ENCODE measurements around the gene ABCC12. TPM values are rescaled to one million over a fixed set of nuclear protein-coding genes. Genes with fewer than 3 reads are reported as not detected.
A peak's percentile ranks its signal among the peaks of the same experiment; 100 is the strongest.

The ABCC12 gene
- total RNA-seq, 2 donors from 2014 or later: not detected

- Mint-ChIP-seq H3K27ac (no peak overlapping the region), H3K9me3 (no peaks in the 10 kb centered on the region), H3K4me1 (ENCODE audit: low read depth in 2 of 2) (peaks cover 0 to 3% of the 10 kb centered on the region in 2 donors), H3K27me3 (peaks cover 7 to 21% of the 10 kb centered on the region in 2 donors), H3K4me3 (no peak overlapping the region), H3K36me3 (no peaks in the 10 kb centered on the region)
- DNase-seq (ENCODE audit: low spot score) (no peak), ATAC-seq (no peak)
Observed at GRCh38 chr16:48157794-48158193, 2.0 kb upstream of the ABCC12 start.

DNA sequence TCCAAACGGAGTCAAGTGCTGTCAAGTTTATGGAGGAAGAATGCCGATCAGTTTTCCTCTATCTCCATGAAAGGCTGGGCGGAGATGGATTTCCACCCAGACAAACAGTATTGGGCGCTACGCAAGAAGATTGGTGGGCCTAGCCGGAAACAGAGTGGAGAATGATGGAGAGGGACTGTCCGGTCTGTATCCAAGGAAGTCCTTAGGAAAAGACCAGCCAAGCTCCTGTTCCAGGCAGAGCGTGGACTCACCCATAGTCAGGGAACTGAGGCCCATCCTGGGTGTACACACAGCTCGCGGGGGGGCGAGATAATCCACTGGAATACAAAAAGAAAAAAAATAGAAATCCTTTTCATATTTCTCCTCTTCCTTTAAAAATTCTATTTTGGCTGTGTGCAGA is 1.5 kb upstream of the ABCC12 start:
- Mint-ChIP-seq H3K9me3 (no peaks in the 10 kb centered on the region), H3K27ac (no peak overlapping the region), H3K4me1 (ENCODE audit: low read depth in 2 of 2) (peaks cover 0 to 3% of the 10 kb centered on the region in 2 donors), H3K27me3 (peaks cover 7 to 21% of the 10 kb centered on the region in 2 donors), H3K4me3 (no peak overlapping the region), H3K36me3 (no peaks in the 10 kb centered on the region)
- ATAC-seq (no peak), DNase-seq (ENCODE audit: low spot score) (no peak)

DNA sequence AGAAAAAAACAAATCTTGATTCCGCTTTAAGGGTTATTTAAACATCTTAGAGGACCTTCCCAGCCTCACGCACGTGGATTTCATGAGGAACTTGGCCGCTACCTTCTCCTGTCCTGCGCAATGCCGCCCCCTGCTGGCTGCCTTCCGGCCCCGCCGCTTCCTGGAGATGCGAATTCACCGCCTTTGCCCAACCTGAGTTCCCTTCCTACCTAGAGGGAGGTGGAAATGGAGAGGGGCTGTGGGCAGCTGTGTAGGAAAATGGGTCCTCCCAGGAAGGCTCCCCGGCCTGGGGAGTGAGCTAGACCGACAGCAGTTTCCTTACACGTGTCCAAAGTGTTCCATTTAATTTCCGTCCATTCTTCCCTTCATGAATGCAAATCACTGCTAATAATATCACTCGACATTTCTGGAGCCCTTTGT is 1.0 kb upstream of the ABCC12 start:
- Mint-ChIP-seq H3K4me3 (no peak overlapping the region), H3K4me1 (ENCODE audit: low read depth in 2 of 2) (peaks cover 0 to 3% of the 10 kb centered on the region in 2 donors), H3K9me3 (no peaks in the 10 kb centered on the region), H3K27ac (no peak overlapping the region), H3K36me3 (no peaks in the 10 kb centered on the region), H3K27me3 (peaks cover 7 to 17% of the 10 kb centered on the region in 2 donors)
- ATAC-seq (peak in 1 of 2 donors; percentile 62), DNase-seq (ENCODE audit: low spot score) (peak; percentile 77)

DNA sequence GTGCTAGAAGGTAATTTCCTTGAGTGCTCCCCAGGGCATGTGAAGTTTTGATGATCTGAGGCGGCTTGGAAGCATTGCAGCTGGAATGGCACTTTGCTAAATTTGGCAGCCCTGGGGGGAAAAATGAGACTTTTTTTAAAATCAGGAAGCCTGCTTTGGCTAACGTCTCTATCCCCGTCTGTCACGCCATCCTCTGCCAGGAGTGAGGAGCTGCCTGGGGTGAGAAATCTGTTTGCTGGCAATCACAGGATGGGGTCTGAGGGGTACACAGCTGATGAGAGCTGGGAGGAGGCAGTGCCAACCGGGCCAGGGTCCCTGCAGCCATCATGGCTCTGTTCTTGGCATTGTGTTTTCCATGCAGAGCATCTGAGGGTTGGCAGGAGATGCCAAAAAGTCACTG is 2.0 kb downstream of the ABCC12 start:
- ATAC-seq (no peak), DNase-seq (ENCODE audit: low spot score) (no peak)
- H3K4me1 Mint-ChIP-seq (ENCODE audit: low read depth in 2 of 2): peaks cover 0 to 3% of the 10 kb centered on the region in 2 donors
- peaks cover 19 to 27% of the 10 kb centered on the region in 2 donors for H3K27me3 Mint-ChIP-seq
- no peak overlapping the region for H3K27ac Mint-ChIP-seq
- H3K9me3 Mint-ChIP-seq: no peaks in the 10 kb centered on the region
- no peak overlapping the region for H3K4me3 Mint-ChIP-seq
- no peaks in the 10 kb centered on the region for H3K36me3 Mint-ChIP-seq

DNA sequence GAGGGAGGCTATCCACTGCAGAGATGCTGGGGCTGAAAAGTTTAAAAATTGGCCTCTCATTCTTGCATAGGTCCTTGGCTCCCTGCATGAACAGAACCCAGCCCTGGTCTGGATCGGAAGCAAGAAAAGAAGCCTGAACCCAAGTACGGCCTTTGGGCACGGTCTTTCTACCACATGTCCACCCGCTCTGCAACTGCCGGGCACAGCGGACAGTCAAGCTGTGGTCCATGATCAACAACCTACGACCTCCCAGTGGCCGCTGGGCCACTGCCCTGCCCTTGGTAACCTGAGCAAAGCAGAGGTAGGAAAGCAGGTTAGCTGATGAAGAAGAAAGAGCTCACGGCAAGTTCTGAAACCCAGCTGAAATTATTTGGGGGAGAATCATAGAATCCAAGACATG is 3.6 kb downstream of the ABCC12 start:
- peaks cover 17 to 35% of the 10 kb centered on the region in 2 donors for H3K27me3 Mint-ChIP-seq

GRCh38 chr16:48150707-48151106 is 5.1 kb downstream of the ABCC12 start:
- H3K36me3 Mint-ChIP-seq: no peaks in the 10 kb centered on the region
- H3K9me3 Mint-ChIP-seq: no peaks in the 10 kb centered on the region
- H3K4me3 Mint-ChIP-seq: no peak overlapping the region
- H3K27ac Mint-ChIP-seq: no peak overlapping the region
- DNase-seq (ENCODE audit: low spot score) (no peak), ATAC-seq (no peak)
- H3K4me1 Mint-ChIP-seq (ENCODE audit: low read depth in 2 of 2): no peaks in the 10 kb centered on the region
- peaks cover 16 to 35% of the 10 kb centered on the region in 2 donors for H3K27me3 Mint-ChIP-seq

More for the DNA sequence above, 3.6 kb downstream of the ABCC12 start:
- Mint-ChIP-seq H3K36me3 (no peaks in the 10 kb centered on the region), H3K4me1 (ENCODE audit: low read depth in 2 of 2) (no peaks in the 10 kb centered on the region), H3K4me3 (no peak overlapping the region), H3K27ac (no peak overlapping the region), H3K9me3 (no peaks in the 10 kb centered on the region)
- no peak for ATAC-seq
- DNase-seq (ENCODE audit: low spot score): no peak

- H3K27me3 Mint-ChIP-seq: peaks cover 24 to 53% of the 10 kb centered on the region in 2 donors
- H3K9me3 Mint-ChIP-seq: no peaks in the 10 kb centered on the region
- H3K36me3 Mint-ChIP-seq: no peaks in the 10 kb centered on the region
- H3K27ac Mint-ChIP-seq: no peak overlapping the region
- no peaks in the 10 kb centered on the region for H3K4me1 Mint-ChIP-seq (ENCODE audit: low read depth in 2 of 2)
- DNase-seq (ENCODE audit: low spot score) (no peak), ATAC-seq (peak; percentile 29 to 41)
- H3K4me3 Mint-ChIP-seq: no peak overlapping the region
Observed at GRCh38 chr16:48146710-48147109, 9.1 kb downstream of the ABCC12 start.

- Mint-ChIP-seq H3K4me1 (ENCODE audit: low read depth in 2 of 2) (no peaks in the 10 kb centered on the region), H3K4me3 (no peak overlapping the region), H3K9me3 (no peaks in the 10 kb centered on the region), H3K27ac (no peak overlapping the region), H3K27me3 (peaks cover 27 to 55% of the 10 kb centered on the region in 2 donors), H3K36me3 (no peaks in the 10 kb centered on the region)
- DNase-seq (ENCODE audit: low spot score) (no peak), ATAC-seq (no peak)
Observed at GRCh38 chr16:48146131-48146530, 9.7 kb downstream of the ABCC12 start.

DNA sequence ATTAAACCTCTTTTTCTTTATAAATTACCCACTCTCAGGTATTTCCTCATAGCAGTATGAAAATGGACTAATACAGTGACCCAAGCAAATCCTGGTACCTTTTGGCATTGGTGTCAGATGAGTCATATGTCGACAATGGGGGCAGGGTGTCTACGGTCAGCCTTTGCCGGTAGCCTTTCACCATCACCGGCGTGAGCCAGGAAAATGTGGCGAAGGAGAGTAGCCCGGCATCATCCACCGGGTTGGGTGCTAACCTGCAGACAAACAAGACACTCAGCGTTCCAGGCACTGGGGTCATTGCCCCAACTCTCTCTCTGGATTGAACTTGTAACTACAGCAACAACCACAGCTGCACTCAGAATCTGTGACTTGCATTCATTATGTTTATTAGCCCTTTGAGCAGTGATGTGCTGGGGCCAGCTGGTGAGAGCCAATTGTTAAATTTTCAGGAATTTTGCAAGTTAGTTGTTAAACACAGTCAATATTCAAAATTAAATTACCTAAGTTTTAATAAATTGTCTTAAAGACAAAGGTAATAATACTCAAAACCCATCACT is 11.9 kb downstream of the ABCC12 start:
- Mint-ChIP-seq H3K4me1 (ENCODE audit: low read depth in 2 of 2) (no peaks in the 10 kb centered on the region), H3K9me3 (no peaks in the 10 kb centered on the region), H3K27ac (no peak overlapping the region), H3K36me3 (no peaks in the 10 kb centered on the region), H3K4me3 (no peak overlapping the region), H3K27me3 (peaks cover 23 to 39% of the 10 kb centered on the region in 2 donors)
- no peak for ATAC-seq
- DNase-seq (ENCODE audit: low spot score): no peak

DNA sequence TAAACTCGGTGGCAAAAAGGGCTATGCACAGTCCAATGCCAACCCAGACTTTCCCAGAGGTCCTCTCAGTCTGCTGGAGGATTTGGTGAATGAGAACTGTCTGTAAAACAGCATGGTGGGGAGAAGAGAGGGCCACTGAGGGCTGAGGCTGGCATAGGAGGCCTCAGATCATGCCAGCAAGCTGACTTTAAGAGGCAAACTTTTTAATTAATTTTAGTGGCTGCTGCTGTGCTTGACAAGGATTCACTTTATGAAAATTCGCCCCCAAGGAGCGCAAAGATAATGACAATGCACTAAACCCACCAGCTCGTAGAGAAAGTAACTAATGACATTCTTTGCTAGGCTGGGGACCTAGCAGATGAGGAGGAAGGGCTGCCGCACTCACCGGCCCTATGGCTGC is 15.0 kb downstream of the ABCC12 start:
- no peak overlapping the region for H3K4me3 Mint-ChIP-seq
- H3K27me3 Mint-ChIP-seq: peaks cover 17 to 31% of the 10 kb centered on the region in 2 donors
- H3K36me3 Mint-ChIP-seq: no peaks in the 10 kb centered on the region
- no peaks in the 10 kb centered on the region for H3K4me1 Mint-ChIP-seq (ENCODE audit: low read depth in 2 of 2)
- H3K9me3 Mint-ChIP-seq: no peaks in the 10 kb centered on the region
- ATAC-seq: no peak
- no peak for DNase-seq (ENCODE audit: low spot score)
- H3K27ac Mint-ChIP-seq: no peak overlapping the region

GRCh38 chr16:48139517-48139916 is 16.3 kb downstream of the ABCC12 start:
- no peak for ATAC-seq
- no peak for DNase-seq (ENCODE audit: low spot score)
- peaks cover 15 to 27% of the 10 kb centered on the region in 2 donors for H3K27me3 Mint-ChIP-seq
- no peaks in the 10 kb centered on the region for H3K9me3 Mint-ChIP-seq
- no peak overlapping the region for H3K27ac Mint-ChIP-seq
- H3K36me3 Mint-ChIP-seq: no peaks in the 10 kb centered on the region
- no peak overlapping the region for H3K4me3 Mint-ChIP-seq
- no peaks in the 10 kb centered on the region for H3K4me1 Mint-ChIP-seq (ENCODE audit: low read depth in 2 of 2)

DNA sequence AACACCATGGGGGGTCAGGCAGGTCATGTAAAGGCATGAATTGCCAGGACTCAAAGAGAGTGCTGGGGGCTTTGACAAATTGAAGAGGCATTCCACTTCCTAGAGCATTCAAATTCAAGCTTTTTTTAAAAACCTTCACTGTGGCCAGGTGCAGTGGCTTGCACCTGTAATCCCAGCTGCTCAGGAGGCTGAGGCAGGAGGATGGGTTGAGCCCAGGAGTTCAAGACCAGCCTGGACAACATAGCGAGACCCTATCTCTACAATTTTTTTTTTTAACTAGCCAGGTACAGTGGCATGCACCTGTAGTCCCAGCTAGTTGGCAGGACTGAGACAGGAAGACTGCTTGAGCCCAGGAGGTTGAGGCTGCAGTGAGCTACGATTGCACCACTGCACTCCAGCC is 17.2 kb downstream of the ABCC12 start:
- no peak for DNase-seq (ENCODE audit: low spot score)
- no peaks in the 10 kb centered on the region for H3K4me1 Mint-ChIP-seq (ENCODE audit: low read depth in 2 of 2)
- ATAC-seq: no peak
- no peak overlapping the region for H3K27ac Mint-ChIP-seq
- peaks cover 11 to 21% of the 10 kb centered on the region in 2 donors for H3K27me3 Mint-ChIP-seq
- H3K9me3 Mint-ChIP-seq: no peaks in the 10 kb centered on the region
- no peak overlapping the region for H3K4me3 Mint-ChIP-seq
- no peaks in the 10 kb centered on the region for H3K36me3 Mint-ChIP-seq

- DNase-seq (ENCODE audit: low spot score): no peak
- peaks cover 10 to 21% of the 10 kb centered on the region in 2 donors for H3K27me3 Mint-ChIP-seq
- H3K36me3 Mint-ChIP-seq: no peaks in the 10 kb centered on the region
- no peak for ATAC-seq
- H3K4me3 Mint-ChIP-seq: no peak overlapping the region
- H3K27ac Mint-ChIP-seq: no peak overlapping the region
- no peaks in the 10 kb centered on the region for H3K9me3 Mint-ChIP-seq
- no peaks in the 10 kb centered on the region for H3K4me1 Mint-ChIP-seq (ENCODE audit: low read depth in 2 of 2)
Observed at GRCh38 chr16:48137822-48138221, 18.0 kb downstream of the ABCC12 start.

DNA sequence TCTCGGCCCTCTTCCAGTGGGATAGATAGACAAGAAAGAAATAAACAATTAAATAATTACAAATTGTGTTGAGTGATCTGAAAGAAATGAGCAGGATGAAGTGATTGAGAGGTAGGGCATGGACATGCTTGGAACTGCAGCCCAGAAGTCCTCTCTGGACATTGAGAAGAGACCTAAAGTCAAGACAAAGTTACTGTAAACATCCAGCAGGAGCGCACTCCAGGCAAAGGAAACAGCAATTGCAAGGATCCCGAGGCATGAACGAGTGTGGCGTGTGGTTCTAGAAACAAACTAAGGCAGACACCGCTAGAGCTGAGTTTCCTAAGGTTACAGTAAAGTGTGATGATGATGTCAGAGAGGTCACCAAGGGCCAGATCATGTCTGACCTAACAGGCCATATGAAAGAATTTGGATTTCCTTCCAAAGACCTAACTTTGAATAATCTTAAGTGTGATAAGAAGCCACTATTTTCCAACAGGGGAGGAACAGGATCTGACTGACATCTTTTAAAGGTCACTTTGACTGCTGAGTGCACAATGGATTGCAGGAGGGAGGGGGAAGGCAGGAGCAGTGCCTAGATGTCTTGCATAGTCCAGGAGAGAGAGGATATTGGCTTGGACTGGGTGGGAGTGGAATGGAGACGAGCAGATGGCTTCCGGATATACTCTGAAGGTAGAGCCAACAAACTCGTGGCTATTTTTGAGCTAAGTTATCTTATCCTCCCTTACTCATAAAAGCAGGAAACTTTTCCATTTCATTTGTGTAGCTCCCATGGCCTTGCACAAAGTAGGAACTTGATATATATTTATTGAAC is 19.0 kb downstream of the ABCC12 start:
- no peaks in the 10 kb centered on the region for H3K9me3 Mint-ChIP-seq
- no peaks in the 10 kb centered on the region for H3K36me3 Mint-ChIP-seq
- ATAC-seq (no peak), DNase-seq (ENCODE audit: low spot score) (no peak)
- no peak overlapping the region for H3K4me3 Mint-ChIP-seq
- H3K27me3 Mint-ChIP-seq: peaks cover 6 to 14% of the 10 kb centered on the region in 2 donors
- H3K4me1 Mint-ChIP-seq (ENCODE audit: low read depth in 2 of 2): no peaks in the 10 kb centered on the region
- H3K27ac Mint-ChIP-seq: no peak overlapping the region
